ENCODE measurements around the gene KYAT1. TPM values are rescaled to one million over a fixed set of nuclear protein-coding genes. Genes with fewer than 3 reads are reported as not detected.

KYAT1 gene
- total and polyA plus RNA-seq, 2 of the 13 experiments (the other 11 are each of a cell fraction or from before 2014, with no cell fraction given): 9.2 to 46.5 TPM

DNA sequence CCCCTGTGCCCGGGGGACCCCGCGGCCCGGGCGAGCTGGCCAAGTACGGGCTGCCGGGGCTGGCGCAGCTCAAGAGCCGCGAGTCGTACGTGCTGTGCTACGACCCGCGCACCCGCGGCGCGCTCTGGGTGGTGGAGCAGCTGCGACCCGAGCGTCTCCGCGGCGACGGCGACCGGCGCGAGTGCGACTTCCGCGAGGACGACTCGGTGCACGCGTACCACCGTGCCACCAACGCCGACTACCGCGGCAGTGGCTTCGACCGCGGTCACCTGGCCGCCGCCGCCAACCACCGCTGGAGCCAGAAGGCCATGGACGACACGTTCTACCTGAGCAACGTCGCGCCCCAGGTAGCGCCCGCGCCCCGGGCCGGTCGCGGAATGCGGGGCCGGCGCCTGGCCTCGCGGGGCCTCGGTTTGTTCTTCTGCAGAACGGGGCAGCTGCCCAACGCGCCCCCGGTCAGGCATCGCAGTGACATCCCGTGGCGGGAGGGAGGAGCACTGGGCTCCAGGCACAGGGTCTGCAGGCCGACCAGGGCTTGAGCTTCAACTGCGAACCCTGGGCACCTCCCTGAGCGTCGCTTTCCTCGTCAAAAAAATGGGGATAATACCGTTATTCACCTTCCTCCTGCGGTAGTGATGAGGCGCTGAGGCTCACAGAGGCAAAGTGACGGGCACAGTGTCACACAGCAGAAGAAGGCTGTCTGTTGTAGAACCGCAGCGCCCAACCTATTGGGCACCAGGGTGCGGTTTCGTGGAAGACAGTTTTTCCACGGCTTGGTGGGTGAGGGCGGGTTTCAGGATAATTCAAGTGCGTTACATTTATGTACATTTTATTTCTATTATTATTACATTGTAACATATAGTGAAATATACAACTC lies 62.7 kb downstream of the KYAT1 start (continued):
- TF ChIP-seq, protein P1, sequence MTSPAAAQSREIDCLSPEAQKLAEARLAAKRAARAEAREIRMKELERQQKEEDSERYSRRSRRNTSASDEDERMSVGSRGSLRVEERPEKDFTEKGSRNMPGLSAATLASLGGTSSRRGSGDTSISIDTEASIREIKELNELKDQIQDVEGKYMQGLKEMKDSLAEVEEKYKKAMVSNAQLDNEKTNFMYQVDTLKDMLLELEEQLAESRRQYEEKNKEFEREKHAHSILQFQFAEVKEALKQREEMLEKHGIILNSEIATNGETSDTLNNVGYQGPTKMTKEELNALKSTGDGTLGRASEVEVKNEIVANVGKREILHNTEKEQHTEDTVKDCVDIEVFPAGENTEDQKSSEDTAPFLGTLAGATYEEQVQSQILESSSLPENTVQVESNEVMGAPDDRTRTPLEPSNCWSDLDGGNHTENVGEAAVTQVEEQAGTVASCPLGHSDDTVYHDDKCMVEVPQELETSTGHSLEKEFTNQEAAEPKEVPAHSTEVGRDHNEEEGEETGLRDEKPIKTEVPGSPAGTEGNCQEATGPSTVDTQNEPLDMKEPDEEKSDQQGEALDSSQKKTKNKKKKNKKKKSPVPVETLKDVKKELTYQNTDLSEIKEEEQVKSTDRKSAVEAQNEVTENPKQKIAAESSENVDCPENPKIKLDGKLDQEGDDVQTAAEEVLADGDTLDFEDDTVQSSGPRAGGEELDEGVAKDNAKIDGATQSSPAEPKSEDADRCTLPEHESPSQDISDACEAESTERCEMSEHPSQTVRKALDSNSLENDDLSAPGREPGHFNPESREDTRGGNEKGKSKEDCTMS (CRISPR knock-in tag; conservative IDR thresholded peaks at IDR 0.05): no peak
- TF ChIP-seq UBTF (CRISPR knock-in tag; IDR thresholded peaks at IDR 0.05) (peak; percentile 88), CEBPB (IDR thresholded peaks at IDR 0.05; ENCODE audit: borderline replicate concordance, low read depth, low read length) (no peak), SRY (CRISPR knock-in tag; IDR thresholded peaks at IDR 0.05) (peak; percentile 32), HOXA3 (CRISPR knock-in tag; IDR thresholded peaks at IDR 0.05) (peak; percentile 38; the same call in 1 of the 2 replicates), KIAA2018 (CRISPR knock-in tag; IDR thresholded peaks at IDR 0.05; ENCODE audit: borderline replicate concordance) (no peak), ZNF362 (CRISPR knock-in tag; IDR thresholded peaks at IDR 0.05; ENCODE audit: borderline replicate concordance) (no peak), TAF1 (CRISPR knock-in tag; IDR thresholded peaks at IDR 0.05) (no peak), RBM22 (optimal IDR thresholded peaks at IDR 0.05; ENCODE audit: low read length) (no peak)
- TF ChIP-seq, protein P2, sequence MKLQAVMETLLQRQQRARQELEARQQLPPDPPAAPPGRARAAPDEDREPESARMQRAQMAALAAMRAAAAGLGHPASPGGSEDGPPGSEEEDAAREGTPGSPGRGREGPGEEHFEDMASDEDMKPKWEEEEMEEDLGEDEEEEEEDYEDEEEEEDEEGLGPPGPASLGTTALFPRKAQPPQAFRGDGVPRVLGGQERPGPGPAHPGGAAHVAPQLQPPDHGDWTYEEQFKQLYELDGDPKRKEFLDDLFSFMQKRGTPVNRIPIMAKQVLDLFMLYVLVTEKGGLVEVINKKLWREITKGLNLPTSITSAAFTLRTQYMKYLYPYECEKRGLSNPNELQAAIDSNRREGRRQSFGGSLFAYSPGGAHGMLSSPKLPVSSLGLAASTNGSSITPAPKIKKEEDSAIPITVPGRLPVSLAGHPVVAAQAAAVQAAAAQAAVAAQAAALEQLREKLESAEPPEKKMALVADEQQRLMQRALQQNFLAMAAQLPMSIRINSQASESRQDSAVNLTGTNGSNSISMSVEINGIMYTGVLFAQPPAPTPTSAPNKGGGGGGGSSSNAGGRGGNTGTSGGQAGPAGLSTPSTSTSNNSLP (IDR thresholded peaks at IDR 0.05; ENCODE audit: low read depth, low read length): no peak
